Adrenal gland (tissue), 12 donors: ENCODE data around the gene COL3A1. TPM values are rescaled to one million over a fixed set of nuclear protein-coding genes. Genes with fewer than 3 reads are reported as not detected.
A peak's percentile ranks its signal among the peaks of the same experiment; 100 is the strongest.

Experiments used
- DNase-seq, 7 donors: peaks; one replicate each; pipeline ENCODE4 v3.0.0-alpha.2; 2019 to 2020
- H3K27ac ChIP-seq, 5 donors: fragments of 200-600 bp; sonication (generic) in 4 of 5; 1 replicate in 3 of 5; 2 replicates in 2 of 5; pipeline versions ENCODE4 v1.5.1 to v1.8.0; 2016 to 2020; ENCODE audit warnings: mild to moderate bottlenecking in 1 of 5
- H3K27me3 ChIP-seq: fragments of 200-600 bp; 2 replicates; pipeline ENCODE4 v1.8.0; 2021
- H3K36me3 ChIP-seq, 2 donors: fragments of 200-600 bp; replicated peaks in 1 of 2; 1 replicate in 1 of 2; 2 replicates in 1 of 2; pipeline versions ENCODE4 v1.5.1 to v1.8.0; 2018 to 2022
- H3K4me1 ChIP-seq, 2 donors: fragments of 200-600 bp; replicated peaks in 1 of 2; 1 replicate in 1 of 2; 2 replicates in 1 of 2; pipeline versions ENCODE4 v1.5.1 to v1.8.0; 2018 to 2021
- H3K4me3 ChIP-seq, 4 donors: fragments of 200-600 bp; sonication (generic) in 3 of 4; one replicate each; pipeline ENCODE4 v1.5.1; 2016 to 2018
- H3K9me3 ChIP-seq, 3 donors: fragments of 200-600 bp; sonication (generic) in 1 of 3; replicated peaks in 1 of 3; 1 replicate in 2 of 3; 2 replicates in 1 of 3; pipeline versions ENCODE4 v1.5.1 to v1.8.0; 2016 to 2021
- CTCF ChIP-seq, 6 experiments: fragments of 450-650 bp in 4 of 6; fragments of 200-600 bp in 2 of 6; sonication (generic) in 1 of 6; IDR thresholded peaks; 1 replicate in 5 of 6; 2 replicates in 1 of 6; pipeline versions ENCODE4 v1.5.1 to v1.8.0; 2016 to 2021; ENCODE audit warnings: antibody characterized with exemption in 6 of 6, mild to moderate bottlenecking in 2 of 6, moderate library complexity in 1 of 6
- POLR2A ChIP-seq, 2 donors: fragments of 450-650 bp; IDR thresholded peaks; one replicate each; pipeline ENCODE4 v1.6.1; 2017; ENCODE audit warnings: antibody characterized with exemption in 2 of 2, mild to moderate bottlenecking in 2 of 2, moderate library complexity in 1 of 2
- WGBS, 4 donors: extraction: QIAGEN DNeasy Blood & Tissue Kit in 2 of 4; methylation state at CpG; one replicate each; pipeline versions ENCODE4 v1.1.5 to v1.1.7; 2013 to 2017; 5-methylcytosine and 5-hydroxymethylcytosine counted together
- intact Hi-C, 2 donors: fragments of 100-400 bp; cut with DNase I; formaldehyde crosslinking; loops; one replicate each; pipeline versions ENCODE4 v1.14.1 to v1.15.0; 2022 to 2023
- polyA plus RNA-seq, 3 donors: library from polyadenylated mRNA; stranded (reverse); fragments of 200-250 nt in 2 of 3; fragments of 350-450 nt in 1 of 3; fragmentation: Illumina TruSeq in 1 of 3; extraction: RNeasy Lipid Tissue Mini Kit (QIAGEN cat#74804) in 1 of 3; gene quantifications; one replicate each; pipeline ENCODE4 v1.2.3, GENCODE V29; 2013 to 2014
- total RNA-seq, 9 donors: library from RNA; depleted of rRNA in 4 of 9; stranded (reverse); fragments of >200 nt in 4 of 9; fragments of 120-200 nt in 1 of 9; fragmentation: NEBNext Ultra II Directional in 1 of 9; extraction: Animal tissue kit (Norgen Biotek cat#: 25700) in 1 of 9; gene quantifications; one replicate each; pipeline versions ENCODE4 v1.1.0 to v1.2.4, GENCODE V29; 2013 to 2023
- donor health status: healthy with polysubstance abuse.
- donor health status: Bipolar disorder and iron deficiency.
- donor health status: DM: yes; HTN: yes; CAD: no.
- donor health status: DM: no; HTN: no; CAD: no.
- donor health status: DM: no; HTN: no; CAD: no.
- donor health status: DM: yes; HTN: yes; CAD: no.

Gene COL3A1
- total and polyA plus RNA-seq, 12 donors: 48.4 to 465 (median 173) TPM

- no peak for DNase-seq
- no peak overlapping the region for H3K4me3 ChIP-seq
- H3K36me3 ChIP-seq: peaks cover 0 to under 1% of the 10 kb centered on the region in 2 donors
- H3K4me1 ChIP-seq: no peaks in the 10 kb centered on the region
- no peaks in the 10 kb centered on the region for H3K27me3 ChIP-seq
- H3K9me3 ChIP-seq: no peaks in the 10 kb centered on the region
- no peak overlapping the region for H3K27ac ChIP-seq
- intact Hi-C loops: no loop called here
- TF ChIP-seq POLR2A (IDR thresholded peaks at IDR 0.05) (no peak), CTCF (IDR thresholded peaks at IDR 0.05) (no peak)
These were observed 42.2 kb downstream of the COL3A1 start for GRCh38 chr2:189016311-189016861.

DNA sequence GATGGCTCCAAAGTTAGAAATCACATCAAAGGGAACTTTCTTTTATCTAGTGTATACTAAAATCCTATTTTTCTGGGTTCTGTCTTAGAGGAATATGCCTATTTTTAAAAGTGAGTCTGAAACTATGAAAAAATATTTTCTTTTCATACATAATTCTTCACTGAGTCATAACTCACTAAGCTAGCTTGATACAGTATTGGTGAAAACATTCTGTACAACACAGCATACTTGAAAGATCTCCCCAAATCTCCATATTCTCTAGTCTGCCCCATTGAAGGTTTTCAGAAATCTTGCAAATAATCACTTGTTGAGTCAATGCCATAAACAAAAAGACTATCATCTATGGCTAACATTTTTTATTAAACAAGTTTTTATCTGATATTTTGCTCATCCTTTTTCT lies 44.5 kb downstream of the COL3A1 start:
- H3K27me3 ChIP-seq: no peaks in the 10 kb centered on the region
- TF ChIP-seq POLR2A (IDR thresholded peaks at IDR 0.05) (no peak), CTCF (IDR thresholded peaks at IDR 0.05) (no peak)
- no peak overlapping the region for H3K4me3 ChIP-seq
- DNase-seq: no peak
- intact Hi-C loops: no loop called here
- H3K36me3 ChIP-seq: no peaks in the 10 kb centered on the region
- no peaks in the 10 kb centered on the region for H3K4me1 ChIP-seq
- no peaks in the 10 kb centered on the region for H3K9me3 ChIP-seq
- H3K27ac ChIP-seq: no peak overlapping the region

GRCh38 chr2:189020179-189020578 lies 46.0 kb downstream of the COL3A1 start:
- DNase-seq: no peak
- intact Hi-C loops: no loop called here
- Histone ChIP-seq H3K9me3 (no peaks in the 10 kb centered on the region), H3K4me1 (no peaks in the 10 kb centered on the region), H3K36me3 (no peaks in the 10 kb centered on the region), H3K4me3 (no peak overlapping the region), H3K27me3 (no peaks in the 10 kb centered on the region), H3K27ac (no peak overlapping the region)
- no peak for TF ChIP-seq POLR2A (IDR thresholded peaks at IDR 0.05)
- no peak for TF ChIP-seq CTCF (IDR thresholded peaks at IDR 0.05)
- WGBS, 4 donors: 66 to 88% (median 75%) methylated on average over 1 of the region's 1 CpG

GRCh38 chr2:189022053-189022481 lies 47.9 kb downstream of the COL3A1 start:
- TF ChIP-seq CTCF (IDR thresholded peaks at IDR 0.05) (no peak), POLR2A (IDR thresholded peaks at IDR 0.05) (no peak)
- WGBS, 4 donors: 50 to 62% (median 57%) methylated on average over 7 of the region's 7 CpGs
- no peak for DNase-seq
- intact Hi-C loops: no loop called here
- peak overlapping the region in 1 of 5 donors; percentile 32 for H3K27ac ChIP-seq
- no peak overlapping the region for H3K4me3 ChIP-seq
- no peaks in the 10 kb centered on the region for H3K4me1 ChIP-seq
- no peaks in the 10 kb centered on the region for H3K9me3 ChIP-seq
- H3K36me3 ChIP-seq: no peaks in the 10 kb centered on the region
- no peaks in the 10 kb centered on the region for H3K27me3 ChIP-seq
